Melanocyte of skin (primary cell): ENCODE data around the gene CCN2. TPM values are rescaled to one million over a fixed set of nuclear protein-coding genes. Genes with fewer than 3 reads are reported as not detected.

Experiments used
- total RNA-seq, 2 donors: library from RNA; depleted of rRNA; stranded (reverse); fragments of >200 nt; gene quantifications; 2 replicates each; pipeline ENCODE4 v1.2.3, GENCODE V29; 2012

The CCN2 gene
- total RNA-seq = 1 to 10 TPM; 1.0 to 3.0 TPM

GRCh38 chr6:131950767-131951575, at the start of gene CCN2:
TSS of gene CCN2 (minus strand) at chr6:131951372. CDS start at chr6:131951172, 200 bp downstream.

Other genes starting within 250 kb of the CCN2 start
- under 1 TPM; under 0.01 to 0.34 TPM for gene OR2A4, start 250.0 kb downstream of the CCN2 start, total RNA-seq
- gene CTAGE9, start 240.4 kb downstream of the CCN2 start, total RNA-seq = not detected
- gene ENPP1, start 143.4 kb downstream of the CCN2 start, total RNA-seq = 10 to 100 TPM; 11.7 to 13.1 TPM